NOMO-1 treated with DMSO at 0.1 percent for 48 hours (cell line): ENCODE measurements around the gene BUD23.

Source experiments
- DNase-seq: peaks from one replicate; lab custom pipeline; 2025; ENCODE audit not compliant: unreplicated experiment; lab: John Stamatoyannopoulos, UW

The BUD23 gene

GRCh38 chr7:73740771-73741170 is 57.4 kb downstream of the BUD23 start:
- DNase-seq, result no peak

DNA sequence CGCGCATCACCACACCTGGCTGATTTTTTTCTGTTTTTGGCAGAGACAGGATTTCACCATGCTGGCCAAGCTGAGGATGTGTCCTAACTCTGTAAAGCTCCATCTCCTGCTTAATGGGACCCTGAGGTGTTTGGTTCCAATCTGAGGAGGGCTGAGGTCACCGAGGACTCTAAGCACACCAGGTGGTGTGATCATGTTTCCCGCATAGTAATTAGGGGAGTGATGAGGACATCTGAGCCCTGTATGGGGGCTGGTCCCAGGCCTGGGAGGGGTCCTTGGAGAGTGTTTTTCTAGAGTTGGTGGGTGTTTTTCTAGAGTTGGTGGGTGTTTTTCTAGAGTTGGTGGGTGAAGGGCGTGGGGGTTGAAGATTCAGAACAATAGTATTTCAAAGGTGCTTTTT is 58.2 kb downstream of the BUD23 start:
- no peak for DNase-seq

DNA sequence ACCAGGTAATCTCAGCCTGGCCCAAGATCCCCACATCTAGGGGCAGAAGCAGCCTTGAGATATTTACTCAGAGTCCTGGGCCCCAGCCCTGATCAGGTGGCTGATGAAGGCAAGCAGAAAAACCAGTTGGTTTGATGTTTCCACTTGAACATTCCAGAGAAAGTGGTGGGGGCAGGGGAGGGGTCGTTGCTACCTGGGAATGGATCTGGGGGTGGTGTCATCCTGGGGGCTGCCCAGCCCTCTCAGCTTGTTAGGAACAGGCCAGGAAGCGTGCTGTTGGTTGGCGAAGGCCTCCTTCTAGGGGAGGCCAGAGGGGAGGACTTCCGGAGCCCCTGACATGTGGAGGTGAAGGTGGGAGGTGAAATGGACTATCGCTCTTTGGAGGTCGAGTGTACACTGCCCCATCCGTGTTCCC is 58.9 kb downstream of the BUD23 start:
- no peak for DNase-seq

- DNase-seq, result no peak
Measured at GRCh38 chr7:73742753-73743641, 59.6 kb downstream of the BUD23 start.

DNA sequence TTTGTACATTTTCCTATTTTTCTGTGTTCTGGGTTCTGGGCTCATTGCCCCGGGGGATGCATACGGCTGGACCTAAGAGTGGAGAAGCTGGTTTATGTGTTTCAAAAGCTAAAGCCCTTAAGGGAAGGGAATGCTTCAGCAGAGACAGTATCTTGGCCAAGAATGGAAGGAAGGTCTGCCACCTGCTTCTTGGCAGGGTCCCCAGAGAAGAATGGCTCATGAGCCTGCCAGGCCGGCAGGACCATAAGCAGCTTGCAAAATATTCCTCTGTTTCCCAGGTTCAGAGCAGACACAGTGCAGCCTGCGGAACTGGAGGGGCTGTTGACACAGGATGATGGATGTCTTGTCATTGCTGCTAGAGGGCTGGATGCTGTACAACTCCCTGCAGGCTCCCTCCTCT is 63.0 kb downstream of the BUD23 start:
- DNase-seq, result no peak
